GM04503 (cell line): ENCODE measurements around the gene DAP.

Experiments used
- DNase-seq: peaks from one replicate; pipeline ENCODE4 v3.0.0-alpha.2; 2012; ENCODE audit warnings: low read depth

DAP gene

DNA sequence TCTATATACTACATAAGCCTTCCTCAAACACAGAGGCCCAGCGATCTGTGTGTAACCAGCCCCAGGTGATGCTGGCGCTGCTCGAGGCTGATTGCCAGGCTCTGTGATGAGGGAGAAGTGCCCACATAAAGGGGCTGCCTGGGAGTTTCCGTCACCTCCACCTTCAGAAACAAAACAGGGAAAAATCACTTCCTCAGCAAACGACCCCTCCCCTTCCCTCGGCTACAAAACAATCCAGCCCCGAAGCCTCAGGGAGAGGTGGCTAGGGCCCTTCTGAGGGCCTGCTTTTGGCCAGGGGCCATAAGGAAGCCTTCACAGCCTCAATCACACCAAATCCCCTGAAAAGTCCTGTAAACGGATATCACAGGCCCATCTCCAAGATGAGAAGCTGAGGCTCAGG, 51.1 kb downstream of the DAP start:
- DNase-seq = no peak

DNA sequence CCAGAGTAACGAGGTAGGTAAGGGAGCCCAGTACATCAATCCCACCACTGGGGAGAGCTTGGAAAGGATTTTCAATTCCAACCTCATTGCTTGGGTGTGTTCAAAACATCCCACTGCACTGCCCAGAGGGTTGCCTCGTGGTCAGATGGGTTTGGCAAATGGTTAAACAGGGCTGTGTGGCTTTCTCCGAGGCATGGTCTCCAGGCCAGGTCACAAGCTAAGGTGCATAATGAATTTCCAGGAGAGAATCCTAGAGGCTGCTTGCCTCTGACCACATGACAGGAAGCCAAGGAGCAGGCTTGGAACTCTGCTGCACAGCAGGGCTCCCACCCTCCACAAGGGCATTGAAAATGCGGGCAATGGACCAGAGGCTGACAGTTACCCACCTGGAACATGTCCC, 51.6 kb downstream of the DAP start:
- no peak for DNase-seq

DNA sequence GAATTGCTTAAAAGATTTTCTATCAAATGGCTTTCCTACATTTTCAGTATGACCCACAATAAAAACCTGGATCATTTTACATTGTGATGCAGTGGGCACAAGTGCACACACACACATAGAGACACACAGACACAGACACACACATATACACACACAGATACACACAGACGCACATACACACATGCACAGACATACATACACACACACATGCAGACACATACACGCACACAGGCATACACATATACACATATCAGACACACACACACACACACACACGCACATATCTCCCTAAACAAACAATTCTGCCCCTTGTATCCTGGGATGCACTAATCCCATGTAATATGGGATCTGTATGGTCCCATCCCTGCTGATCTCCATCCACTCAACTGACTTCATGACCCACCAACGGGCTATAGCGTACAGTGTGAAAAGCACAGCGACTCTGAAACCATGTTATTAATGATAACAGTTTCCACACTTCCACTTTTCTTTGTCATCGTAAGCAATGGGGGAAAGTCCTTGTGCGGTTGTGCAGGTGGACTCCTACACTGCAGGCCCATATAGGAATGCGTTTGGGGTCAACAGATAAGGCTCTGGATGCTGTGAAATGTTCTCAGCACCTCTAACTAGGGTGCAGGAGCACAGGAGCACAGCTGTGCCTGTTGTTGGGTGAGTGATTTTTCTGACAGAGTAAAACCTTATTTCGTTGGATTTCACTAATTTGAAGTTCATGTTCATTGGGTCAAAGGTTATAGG, 52.7 kb downstream of the DAP start:
- no peak for DNase-seq

DNA sequence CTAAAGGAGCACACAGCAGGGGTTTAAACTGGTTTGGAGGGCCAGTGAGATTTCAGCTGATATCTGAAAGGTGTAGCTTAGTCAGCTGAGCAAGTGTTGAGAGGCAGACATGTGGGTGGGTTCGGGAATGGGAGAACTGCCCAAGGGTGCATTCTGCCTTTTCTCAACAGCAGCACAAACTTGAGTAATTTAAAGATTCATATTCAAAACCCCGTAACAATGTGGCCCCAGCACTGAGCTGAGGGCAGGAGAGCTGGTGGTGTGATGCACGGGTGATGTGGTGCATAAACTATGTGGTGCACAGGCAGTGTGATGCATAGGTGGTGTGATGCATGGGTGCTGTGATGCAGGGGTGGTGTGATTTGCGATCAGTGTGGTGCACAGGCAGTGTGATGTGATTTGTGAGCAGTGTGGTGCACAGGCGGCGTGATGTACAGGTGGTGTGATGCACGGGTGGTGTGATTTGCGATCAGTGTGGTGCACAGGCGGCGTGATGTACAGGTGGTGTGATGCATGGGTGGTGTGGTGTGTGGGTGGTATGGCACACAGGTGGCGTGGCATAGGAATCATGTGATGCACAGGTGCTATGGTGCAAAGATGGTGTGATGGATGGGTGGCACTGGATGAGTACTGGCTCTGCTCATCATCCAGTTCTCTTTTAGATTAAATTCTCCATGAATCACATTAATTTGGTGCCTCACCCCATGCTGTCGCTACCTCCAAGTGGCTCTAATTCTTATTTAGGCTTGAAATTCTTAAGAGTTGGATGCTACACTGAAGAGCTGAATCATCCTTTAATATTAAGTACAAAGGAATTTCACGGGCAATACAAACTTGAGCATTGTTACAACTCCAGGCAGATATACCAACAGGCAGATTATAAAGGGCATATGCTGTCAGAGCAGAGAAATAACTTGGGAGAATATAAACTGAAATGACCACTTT, 53.6 kb downstream of the DAP start:
- no peak for DNase-seq

DNA sequence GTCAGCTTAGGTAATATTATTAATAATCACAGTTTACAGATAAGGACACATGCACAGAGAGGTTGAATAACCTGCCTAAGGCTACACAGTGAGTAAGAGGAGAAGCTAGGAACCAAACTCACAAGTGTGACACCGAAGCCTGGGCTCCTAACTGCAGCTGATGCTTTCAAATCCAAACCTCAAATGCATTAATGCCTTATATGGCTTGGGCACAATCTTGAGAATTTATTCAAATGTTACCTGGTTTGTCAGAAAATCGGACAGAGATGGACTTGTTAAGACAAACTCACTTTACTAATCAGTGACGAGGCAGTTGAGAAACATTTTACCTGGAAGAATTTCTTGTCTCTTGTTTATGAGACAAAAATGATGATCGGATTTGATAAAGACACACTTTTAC, 54.7 kb downstream of the DAP start:
- no peak for DNase-seq

DNA sequence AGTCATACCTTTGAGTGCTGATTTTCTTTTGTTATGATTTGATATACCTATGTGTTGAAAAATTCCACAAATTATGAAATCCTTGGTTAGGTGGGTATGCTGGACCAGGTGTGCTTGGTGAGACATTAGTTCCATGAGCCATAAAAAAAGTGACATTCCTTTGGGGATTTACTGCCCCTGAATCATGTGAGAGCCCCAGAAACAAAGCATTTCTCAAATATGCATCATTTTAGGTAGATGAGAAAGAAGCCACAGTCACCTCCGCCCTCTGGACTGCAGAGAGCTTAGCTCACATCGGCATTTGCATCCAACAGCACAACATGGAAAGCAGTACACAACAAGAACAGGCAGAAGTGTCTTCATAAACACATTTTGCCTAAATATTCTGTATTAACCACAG, 55.3 kb downstream of the DAP start:
- DNase-seq = no peak

DNA sequence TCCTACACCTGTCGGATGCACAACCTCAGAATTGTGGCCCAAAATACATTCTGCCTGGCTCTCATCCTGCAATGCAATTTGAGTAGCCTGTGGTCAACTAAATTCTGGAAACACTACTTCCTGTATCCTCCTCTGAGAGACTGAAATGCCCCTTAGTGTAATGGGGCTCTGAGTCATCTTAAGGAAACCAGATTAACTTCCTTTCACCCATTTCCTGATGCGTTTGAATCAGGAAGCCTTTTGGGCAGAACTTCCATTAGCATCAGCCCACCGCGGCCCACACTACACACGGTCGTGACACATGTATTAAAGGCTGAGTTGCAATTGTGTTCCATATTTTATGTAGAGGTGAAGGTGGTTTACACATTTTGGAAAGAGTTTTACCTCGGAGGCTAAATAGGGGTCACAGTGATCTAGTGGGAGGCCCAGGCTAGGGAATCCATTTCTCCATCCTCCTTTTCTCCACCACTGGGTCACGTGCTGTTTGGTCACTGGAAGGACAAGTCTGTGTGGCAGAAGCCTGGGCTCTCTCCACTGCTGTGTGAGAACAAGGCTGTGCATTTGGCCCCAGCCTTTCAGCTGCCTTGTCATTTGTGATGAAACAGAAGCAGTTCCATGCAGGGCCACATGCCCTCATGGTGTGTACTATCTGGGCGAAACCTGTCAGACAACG, 55.9 kb downstream of the DAP start:
- no peak for DNase-seq

DNA sequence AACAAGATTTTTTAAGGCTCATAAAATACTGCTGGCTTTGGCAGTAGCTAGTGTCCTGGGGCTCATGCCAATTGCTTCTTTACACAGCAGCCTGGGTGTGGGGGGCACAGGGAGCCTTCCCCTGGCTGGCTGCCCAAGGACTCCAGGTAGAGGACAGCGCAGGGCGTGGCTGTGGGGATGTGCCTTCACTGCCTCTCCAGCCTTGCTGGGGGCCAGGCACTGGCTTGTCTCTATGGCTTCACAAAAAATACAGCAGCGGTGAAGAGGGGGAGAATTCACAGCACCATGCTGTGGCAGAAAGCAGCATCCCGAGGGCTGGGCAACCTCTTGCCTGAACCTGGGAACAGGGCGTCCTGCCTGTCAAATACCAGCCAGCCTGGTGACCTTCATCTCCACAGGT, 57.4 kb downstream of the DAP start:
- no peak for DNase-seq

DNA sequence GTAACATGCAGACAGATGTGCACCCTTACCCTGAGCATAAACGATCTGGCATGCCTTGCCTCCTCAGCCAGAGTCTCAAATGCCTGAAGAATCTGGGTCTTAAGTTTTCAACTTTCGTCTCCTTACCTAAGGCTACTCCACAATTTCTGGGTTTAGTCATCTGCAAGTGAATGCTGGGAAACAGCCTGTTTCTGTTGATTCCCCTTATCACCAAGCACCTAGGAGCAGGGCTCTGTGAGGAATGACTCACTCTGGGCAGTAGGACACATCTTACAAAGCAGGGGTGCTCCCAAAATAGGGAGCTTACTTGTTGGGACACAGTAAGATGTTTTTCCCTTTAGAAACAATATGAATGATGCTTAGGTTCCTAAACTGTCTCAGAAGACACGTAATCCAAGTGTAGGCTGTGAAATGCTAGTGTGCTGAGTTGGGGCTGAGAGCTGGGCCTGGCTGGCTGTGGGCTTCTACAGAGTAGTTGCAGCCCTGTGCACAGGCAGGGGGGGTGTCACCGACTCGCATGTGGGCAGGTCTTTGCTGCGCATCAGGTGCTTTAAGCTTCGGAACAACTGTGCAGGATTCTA, 58.0 kb downstream of the DAP start:
- DNase-seq = no peak

DNA sequence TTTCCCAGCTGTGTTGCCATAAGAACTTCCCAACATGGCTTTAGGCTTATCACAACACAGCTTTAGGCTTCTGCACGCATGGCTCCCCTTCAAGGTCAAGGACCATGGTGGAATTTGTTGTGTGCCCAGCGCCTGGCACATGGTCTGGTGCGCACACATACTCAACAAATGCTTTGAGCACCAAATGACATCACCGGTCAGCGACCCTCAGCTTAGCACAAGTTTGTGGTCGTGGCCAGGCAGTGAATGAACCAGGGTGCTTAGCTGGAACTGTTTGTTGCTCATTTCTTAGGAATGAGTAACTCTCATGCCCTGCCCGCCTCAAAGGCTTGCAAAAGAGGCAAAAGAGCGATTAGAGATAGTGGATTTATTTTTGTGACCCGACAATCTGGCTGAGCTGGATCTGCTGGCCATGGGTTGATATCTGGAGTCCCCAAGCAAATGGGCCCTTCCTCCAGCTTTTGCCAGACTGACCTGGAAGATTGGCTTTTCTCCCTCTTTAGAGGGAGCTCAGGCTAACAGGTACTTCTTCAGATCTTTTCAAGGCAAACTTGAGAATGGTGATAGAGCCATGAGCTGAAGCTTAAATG, 58.9 kb downstream of the DAP start:
- peak; percentile 53 for DNase-seq

DNA sequence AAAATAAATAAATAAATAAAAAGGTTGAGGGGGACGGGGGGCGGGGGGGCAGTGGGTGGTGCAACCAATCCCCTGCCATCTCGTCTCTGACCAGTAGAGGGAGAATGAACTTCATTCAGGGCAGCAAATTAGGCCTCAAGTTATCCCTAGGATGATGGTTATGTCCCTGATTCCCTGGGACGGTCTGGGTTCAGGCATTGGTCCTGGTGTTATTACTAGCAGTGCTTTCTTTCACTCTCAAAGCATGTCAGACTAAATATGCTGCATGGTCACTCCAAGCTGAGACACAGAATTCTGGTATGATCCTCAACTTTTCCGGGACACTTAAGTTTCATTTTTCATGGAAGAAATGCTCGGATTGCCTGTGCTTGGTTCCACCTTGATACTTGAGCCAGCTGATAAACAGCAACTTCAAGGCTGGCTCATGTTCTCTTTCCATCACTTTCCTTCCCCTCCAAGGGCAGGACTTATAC, 59.4 kb downstream of the DAP start:
- no peak for DNase-seq

DNA sequence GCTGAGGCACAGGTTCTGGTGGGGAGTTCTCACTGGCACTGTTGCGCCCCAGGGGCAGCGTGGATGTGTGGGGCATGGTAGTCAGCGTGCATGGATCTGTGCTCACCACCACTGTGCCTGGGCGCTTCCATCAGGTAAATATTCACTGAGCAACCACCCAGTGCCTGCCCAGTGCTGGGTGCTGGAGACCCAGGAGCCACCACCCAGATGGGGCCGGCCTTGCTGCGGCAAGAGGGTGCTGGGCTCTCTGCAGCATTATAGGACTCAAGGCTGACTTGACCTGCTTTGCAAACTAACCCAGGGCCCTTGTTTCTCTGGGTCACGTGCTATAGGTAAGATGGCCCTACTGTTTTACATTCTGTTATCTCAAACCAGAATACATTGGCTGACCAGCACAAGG, 60.5 kb downstream of the DAP start:
- DNase-seq = no peak

DNA sequence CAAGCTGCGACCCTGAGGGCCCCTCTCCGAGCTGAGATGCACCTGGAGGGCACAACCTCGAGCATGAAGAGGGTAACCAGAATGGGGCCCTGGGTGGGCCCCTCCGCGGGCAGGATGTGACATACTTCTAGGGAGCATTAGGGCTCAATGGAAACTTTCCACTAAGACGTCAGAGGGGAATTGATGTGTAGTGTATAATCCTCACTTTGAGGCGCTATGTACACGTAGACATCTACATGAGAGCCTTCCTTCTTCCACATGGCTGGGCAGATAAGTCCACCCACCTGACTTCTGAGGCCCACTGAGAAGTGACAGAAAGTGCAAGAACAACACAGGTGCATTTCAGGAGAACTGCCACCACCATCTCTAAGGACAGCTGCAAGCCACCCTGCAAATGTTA, 61.0 kb downstream of the DAP start:
- no peak for DNase-seq

DNA sequence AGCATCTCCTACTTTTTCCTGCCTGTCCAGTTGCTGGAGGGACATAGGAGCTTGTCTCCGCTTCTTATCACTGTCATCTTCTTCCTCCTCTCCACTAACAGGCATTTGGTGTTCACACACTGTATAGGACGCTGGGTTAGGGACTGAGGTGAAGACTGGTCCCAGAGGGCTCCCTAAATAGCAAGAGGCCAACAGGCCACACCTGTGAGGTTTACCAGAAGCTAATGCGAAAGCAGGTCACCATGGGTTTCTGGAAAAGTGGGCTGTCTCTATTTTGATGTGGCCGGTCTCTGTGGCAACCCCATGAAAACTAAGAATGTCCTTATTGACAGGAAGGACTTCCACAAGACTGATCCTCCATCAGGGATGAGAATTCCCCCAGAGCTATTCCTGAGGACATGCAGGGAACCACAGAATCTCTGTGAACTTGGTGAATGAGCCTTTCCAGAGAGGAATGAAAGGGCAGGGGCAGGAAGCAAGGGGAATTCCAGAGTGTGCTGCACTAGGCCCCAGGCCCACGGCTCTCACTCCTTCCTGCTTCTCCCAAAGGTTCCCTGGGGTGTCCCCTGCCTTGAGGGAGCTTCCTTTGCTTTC, 61.7 kb downstream of the DAP start:
- no peak for DNase-seq

DNA sequence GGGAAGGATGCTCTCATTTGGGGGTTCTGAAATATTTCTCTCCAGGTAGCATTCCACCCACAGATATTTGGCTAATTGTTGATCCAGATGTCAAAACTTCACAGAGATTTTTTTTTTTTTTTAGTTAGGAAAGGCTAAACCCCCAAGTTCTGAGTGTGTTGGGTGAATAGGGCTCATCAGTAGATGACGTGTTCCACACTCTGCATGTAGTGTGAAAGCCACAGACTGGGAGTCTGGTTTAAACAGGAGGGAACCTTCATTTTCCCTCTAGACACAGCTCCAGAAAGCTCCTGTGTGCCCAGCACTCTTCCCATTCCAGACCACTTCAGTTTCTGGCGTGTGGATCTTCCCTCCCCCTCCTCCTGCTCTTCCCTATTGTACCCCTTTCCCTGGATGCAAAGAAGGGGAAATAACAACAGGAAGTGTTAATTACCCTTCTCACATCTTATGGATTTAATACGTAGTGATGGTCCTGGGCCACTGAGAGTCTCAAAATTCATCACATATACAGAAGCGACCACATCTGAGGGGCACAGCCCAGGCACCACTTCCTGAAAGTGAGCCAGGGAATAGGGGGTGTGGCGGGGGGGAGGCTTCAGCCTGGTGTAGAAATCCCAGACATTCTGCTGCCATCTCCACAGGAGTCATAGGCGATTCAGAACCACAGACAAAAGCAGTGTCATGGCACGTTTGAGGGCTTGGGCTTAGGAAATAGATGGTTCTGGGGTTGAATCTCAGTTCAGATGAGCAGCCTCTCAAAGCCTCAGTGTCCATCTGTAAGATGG, 65.1 kb downstream of the DAP start:
- no peak for DNase-seq

DNA sequence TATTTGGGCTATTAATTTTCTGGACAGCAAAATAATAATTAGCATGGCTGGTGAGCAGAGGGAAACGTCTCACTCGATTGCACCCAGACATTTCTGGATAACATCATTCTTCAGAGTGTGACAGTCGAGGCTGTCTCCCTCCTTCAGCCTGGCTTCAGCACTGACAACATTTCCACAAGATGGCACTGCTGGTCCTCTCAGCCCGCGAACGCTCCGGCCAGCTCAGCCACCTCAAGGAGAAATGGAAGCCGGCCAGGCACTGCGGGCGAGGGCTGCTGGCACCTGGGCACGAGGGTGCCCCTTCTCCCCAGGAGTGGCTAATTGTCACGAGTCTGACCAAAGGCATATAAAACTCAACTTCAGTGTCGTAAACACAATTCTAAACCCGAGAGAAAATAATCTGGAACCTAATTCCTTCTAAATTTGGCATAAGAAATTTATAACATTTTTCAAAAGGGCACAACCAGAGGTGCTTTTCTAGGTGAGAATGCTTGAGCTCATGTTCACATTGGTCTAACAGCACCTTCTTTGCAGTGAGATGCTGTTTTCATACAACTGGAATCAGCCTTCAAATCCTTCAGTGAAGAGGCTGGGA, 65.9 kb downstream of the DAP start:
- DNase-seq = no peak

DNA sequence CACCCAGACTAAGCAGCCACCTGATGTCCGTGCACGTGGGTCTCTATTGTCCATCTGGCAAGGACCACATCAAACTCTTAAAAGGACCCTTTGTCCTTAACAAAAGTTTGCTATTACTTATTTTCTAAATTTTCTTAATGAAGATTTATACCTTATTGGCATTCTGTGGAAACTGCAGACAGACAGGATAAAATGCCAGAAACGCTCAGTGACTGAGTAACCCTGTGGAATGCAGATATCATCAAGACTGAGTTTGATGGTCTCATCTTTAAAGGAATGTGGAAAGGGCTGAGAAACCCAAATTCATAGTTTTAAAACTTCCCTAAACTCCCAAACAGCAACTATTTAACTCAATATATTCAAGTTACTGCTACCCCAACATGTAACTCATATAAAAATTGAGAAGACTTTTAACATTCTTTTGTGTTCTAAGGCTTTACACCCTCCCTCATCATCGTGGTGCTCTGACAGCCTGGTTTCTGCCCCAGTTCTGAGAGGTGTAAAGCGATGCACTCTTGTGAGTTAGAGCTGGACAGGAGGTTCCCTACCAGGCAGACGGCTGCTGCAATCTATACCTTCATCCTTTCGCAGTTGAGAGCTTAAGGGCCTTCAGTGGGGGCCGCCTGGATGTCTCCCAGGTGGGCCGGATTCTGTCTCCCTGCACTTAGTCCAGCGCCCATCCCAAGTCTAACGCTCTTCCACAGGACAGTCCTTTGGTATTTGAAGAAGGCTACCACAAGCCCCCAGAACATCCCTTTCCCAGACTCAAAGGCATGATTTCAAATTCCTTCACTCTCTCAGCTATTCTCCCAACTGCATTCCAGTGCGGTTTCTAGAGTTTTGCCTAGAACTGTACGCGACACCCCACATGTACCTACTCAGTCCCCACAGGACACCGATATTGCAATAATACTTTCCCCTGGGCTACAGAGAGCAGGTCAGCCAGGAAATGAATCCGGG, 68.9 kb downstream of the DAP start:
- DNase-seq = no peak

DNA sequence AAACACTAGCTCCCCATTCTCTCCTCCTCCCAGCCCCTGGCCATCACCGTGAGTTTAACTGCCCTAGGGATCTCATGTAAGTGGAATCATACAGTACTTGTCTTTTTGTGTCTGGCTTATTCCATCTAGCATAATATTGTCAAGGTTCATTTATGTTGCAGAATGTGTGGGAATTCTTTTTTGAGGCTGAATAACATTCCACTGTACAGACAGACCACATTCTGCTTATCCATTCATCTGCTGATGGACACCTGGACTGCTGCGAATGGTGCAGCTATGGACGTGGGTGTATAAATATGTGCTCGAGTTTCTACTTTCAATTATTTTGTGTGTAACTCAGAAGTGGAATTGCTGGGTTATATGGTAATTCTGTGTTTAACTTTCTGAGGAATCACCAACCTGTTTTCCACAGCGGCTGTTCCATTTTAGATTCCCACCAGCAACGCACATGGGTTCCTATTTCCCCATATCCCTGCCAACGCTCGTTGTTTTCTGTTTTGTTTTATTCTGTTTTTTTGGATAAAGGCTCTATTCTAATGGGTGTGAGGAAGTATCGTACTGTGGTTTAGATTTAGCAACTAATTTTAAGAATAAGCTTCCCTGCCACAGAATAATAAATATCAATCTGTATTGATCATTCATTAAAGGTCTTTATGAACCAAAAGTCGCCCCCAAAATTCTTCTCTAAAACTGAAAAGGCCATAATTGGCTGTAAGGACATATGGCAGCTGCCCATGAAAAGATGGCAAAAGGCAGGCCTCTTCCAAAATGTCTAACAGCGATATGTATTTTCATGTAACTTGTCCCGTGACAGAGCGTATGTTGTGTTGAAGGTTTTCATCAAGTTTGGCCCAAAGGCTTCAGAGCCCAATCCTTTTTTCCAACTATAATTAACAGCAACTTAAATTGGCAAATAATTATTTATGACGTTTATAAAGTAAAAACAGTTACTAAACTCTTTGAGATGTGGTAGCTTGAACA, 70.3 kb downstream of the DAP start:
- DNase-seq = no peak
